Endothelial cell (in vitro differentiated cells): ENCODE results near the gene TAF10. TPM values are rescaled to one million over a fixed set of nuclear protein-coding genes. Genes with fewer than 3 reads are reported as not detected.

Experiments
- DNase-seq: peaks from one replicate; pipeline ENCODE4 v3.0.0; 2021; ENCODE audit warnings: low spot score
- H3K27ac Mint-ChIP-seq: one replicate; pipeline ENCODE4 v1.8.0; 2021; ENCODE audit warnings: mixed read lengths, inconsistent platforms; ENCODE audit not compliant: unreplicated experiment
- H3K27me3 Mint-ChIP-seq: one replicate; pipeline ENCODE4 v1.8.0; 2021; ENCODE audit warnings: mild to moderate bottlenecking, moderate library complexity, mixed read lengths, inconsistent platforms; ENCODE audit not compliant: unreplicated experiment
- H3K36me3 Mint-ChIP-seq: one replicate; pipeline ENCODE4 v1.8.0; 2021; ENCODE audit warnings: mild to moderate bottlenecking, low read depth, mixed read lengths, inconsistent platforms; ENCODE audit not compliant: unreplicated experiment
- H3K4me1 Mint-ChIP-seq: one replicate; pipeline ENCODE4 v1.8.0; 2021; ENCODE audit warnings: mild to moderate bottlenecking, mixed read lengths, inconsistent platforms; ENCODE audit not compliant: unreplicated experiment
- H3K4me3 Mint-ChIP-seq: one replicate; pipeline ENCODE4 v1.8.0; 2021; ENCODE audit warnings: mild to moderate bottlenecking, mixed read lengths, inconsistent platforms; ENCODE audit not compliant: unreplicated experiment
- H3K9me3 Mint-ChIP-seq: one replicate; pipeline ENCODE4 v1.8.0; 2021; ENCODE audit warnings: mixed read lengths, inconsistent platforms; ENCODE audit not compliant: unreplicated experiment
- total RNA-seq: library from RNA; stranded (reverse); fragmentation: NEBNext Ultra II Directional; extraction: Animal tissue kit (Norgen Biotek cat#: 25700); gene quantifications from one replicate; pipeline ENCODE4 v1.2.1, GENCODE V29; 2021; ENCODE audit not compliant: unreplicated experiment
- TF ChIP-seq, protein P1 (sequence below): fragments of 200-600 bp; sonication (generic); IDR thresholded peaks from one replicate; pipeline ENCODE4 v1.5.0; 2021; ENCODE audit warnings: antibody characterized with exemption; ENCODE audit not compliant: unreplicated experiment

Gene TAF10
- total RNA-seq, 1 donor from 2014 or later = 62.2 TPM

DNA sequence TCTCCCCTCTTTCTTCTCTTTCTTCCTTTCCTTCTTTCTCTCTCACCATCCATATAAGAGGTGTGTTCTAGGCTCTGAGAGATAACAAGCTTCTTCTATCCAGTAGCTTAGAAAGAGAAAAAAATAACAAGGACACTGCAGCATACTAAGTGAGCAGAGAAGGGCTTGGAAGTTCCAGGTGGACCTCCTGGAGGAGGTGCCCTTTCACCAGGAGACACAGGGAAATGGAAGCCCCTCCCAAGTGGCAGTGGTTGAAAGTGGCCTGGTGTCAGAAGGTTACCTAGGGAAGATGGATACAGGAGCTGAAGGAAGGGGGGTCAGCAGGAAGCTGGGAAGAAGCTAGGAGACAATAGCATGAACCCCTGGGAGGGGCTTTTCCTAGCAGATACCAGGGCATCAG lies 38.1 kb upstream of the TAF10 start:
- DNase-seq = no peak
- Mint-ChIP-seq H3K4me1 (peaks cover under 1% of the 10 kb centered on the region), H3K27me3 (no peaks in the 10 kb centered on the region), H3K36me3 (no peaks in the 10 kb centered on the region), H3K9me3 (no peaks in the 10 kb centered on the region), H3K4me3 (no peak overlapping the region), H3K27ac (no peak overlapping the region)
- TF ChIP-seq, protein P1, sequence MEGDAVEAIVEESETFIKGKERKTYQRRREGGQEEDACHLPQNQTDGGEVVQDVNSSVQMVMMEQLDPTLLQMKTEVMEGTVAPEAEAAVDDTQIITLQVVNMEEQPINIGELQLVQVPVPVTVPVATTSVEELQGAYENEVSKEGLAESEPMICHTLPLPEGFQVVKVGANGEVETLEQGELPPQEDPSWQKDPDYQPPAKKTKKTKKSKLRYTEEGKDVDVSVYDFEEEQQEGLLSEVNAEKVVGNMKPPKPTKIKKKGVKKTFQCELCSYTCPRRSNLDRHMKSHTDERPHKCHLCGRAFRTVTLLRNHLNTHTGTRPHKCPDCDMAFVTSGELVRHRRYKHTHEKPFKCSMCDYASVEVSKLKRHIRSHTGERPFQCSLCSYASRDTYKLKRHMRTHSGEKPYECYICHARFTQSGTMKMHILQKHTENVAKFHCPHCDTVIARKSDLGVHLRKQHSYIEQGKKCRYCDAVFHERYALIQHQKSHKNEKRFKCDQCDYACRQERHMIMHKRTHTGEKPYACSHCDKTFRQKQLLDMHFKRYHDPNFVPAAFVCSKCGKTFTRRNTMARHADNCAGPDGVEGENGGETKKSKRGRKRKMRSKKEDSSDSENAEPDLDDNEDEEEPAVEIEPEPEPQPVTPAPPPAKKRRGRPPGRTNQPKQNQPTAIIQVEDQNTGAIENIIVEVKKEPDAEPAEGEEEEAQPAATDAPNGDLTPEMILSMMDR = no peak

DNA sequence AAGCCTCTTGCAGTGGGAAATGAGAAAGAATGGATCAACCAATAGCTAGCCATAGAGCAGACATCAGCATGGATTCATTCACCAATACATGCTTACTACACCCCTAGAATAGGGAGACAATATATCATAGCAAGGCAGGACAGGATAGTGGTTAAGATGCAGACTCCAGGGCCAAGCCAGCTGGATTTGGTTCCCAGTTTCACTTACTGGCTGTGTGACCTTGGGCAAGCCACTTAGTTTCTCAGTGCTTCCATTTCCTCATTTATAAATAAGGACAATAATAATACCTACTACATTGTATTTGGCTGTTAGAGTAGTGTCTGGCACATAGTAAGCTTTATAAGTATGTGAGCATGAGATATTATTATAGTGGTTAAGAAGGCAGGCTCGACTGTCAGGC lies 36.5 kb upstream of the TAF10 start:
- TF ChIP-seq, protein P1 = no peak
- no peak overlapping the region for H3K27ac Mint-ChIP-seq
- H3K27me3 Mint-ChIP-seq = no peaks in the 10 kb centered on the region
- H3K4me1 Mint-ChIP-seq = peaks cover 5% of the 10 kb centered on the region
- H3K9me3 Mint-ChIP-seq = no peaks in the 10 kb centered on the region
- H3K36me3 Mint-ChIP-seq = no peaks in the 10 kb centered on the region
- H3K4me3 Mint-ChIP-seq = no peak overlapping the region
- DNase-seq = no peak

DNA sequence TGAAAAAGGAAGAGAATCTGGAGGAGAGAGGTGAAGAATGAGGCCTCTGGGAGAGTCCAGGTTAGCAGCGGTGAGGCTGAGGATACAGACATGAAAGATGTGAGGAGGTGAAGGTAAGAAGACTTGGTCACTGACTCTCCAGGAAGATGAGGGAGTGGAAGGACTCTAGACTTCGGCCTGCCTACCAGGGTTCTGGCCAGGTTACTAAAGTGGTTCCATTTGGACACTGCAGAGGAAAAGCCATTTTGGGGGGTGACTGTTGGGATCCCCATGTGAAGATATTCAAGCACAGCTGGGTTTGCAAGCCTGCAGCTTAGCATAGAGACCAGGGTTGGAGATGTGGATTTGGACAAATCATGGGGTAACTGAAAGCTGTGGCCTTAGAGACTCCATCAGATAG lies 35.8 kb upstream of the TAF10 start:
- no peak overlapping the region for H3K4me3 Mint-ChIP-seq
- TF ChIP-seq, protein P1 = no peak
- H3K36me3 Mint-ChIP-seq = no peaks in the 10 kb centered on the region
- no peaks in the 10 kb centered on the region for H3K27me3 Mint-ChIP-seq
- no peak for DNase-seq
- H3K27ac Mint-ChIP-seq = no peak overlapping the region
- H3K4me1 Mint-ChIP-seq = peaks cover 5% of the 10 kb centered on the region
- H3K9me3 Mint-ChIP-seq = no peaks in the 10 kb centered on the region

DNA sequence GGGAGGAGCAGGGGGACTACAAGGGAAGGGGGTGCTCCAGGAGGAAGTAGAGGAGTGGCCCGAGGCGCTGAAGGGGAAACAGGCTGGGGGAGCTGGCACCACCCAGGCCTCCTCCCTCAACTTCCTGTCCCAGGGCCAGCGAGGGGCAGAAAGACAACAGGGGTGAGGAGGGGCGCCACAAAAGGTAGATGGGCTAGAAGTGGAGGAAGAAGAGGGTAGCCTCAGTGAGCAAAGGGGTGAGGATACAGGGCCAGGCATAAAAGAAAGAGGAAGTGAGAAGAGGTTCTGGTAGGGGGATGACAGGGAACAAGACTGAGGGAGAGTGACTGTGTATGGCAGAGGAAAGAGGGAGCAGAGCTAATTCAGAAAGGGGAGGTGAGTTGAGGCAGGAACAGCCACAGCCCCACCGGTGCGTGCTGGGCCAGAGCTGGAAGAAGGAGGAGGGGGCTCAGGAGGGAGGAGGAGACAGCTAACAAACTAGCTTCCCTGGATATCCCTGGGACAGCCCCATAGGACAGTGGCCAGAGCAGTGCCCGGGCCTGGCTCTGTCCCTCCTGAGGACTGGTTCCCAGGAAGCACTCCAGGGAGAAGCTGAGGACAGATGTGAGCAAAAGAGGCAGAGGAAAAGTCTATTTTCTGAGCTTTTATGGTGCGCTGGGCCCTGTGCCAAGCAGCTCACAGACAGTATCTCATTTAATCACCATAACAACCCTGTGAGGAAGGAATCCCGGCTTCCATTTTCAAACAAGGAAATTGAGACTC lies 35.1 kb upstream of the TAF10 start:
- peaks cover 5% of the 10 kb centered on the region for H3K4me1 Mint-ChIP-seq
- TF ChIP-seq, protein P1 = no peak
- no peak overlapping the region for H3K4me3 Mint-ChIP-seq
- no peaks in the 10 kb centered on the region for H3K36me3 Mint-ChIP-seq
- no peak for DNase-seq
- H3K27ac Mint-ChIP-seq = no peak overlapping the region
- no peaks in the 10 kb centered on the region for H3K9me3 Mint-ChIP-seq
- H3K27me3 Mint-ChIP-seq = no peaks in the 10 kb centered on the region

DNA sequence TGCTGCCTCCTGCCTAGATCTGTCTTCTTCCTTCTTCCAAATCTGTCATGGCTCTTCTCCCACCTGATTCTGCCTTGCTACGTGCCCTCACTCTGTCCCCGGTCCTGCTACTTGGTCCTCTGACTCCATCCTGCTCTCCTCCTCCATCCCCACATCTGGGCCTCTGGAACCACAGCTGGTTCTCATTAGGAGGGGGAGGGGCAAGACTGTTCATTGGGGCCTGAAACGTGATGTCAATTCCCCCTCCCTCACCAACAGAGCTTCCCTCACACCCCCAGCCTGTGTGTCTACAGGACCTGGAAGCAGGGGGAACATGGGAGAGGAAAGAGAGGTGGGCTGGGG lies 34.5 kb upstream of the TAF10 start:
- no peak for DNase-seq
- peaks cover 5% of the 10 kb centered on the region for H3K4me1 Mint-ChIP-seq
- no peak overlapping the region for H3K4me3 Mint-ChIP-seq
- H3K27me3 Mint-ChIP-seq = no peaks in the 10 kb centered on the region
- TF ChIP-seq, protein P1 = no peak
- no peaks in the 10 kb centered on the region for H3K9me3 Mint-ChIP-seq
- no peaks in the 10 kb centered on the region for H3K36me3 Mint-ChIP-seq
- H3K27ac Mint-ChIP-seq = no peak overlapping the region
